Subcutaneous abdominal adipose tissue (tissue), 5 donors: ENCODE results near the gene SETD3.

Source experiments
- H3K27ac ChIP-seq: one replicate; pipeline ENCODE4 v1.7.0; 2013; ENCODE audit warnings: low read depth, mild to moderate bottlenecking, inconsistent platforms, low read length, moderate library complexity
- H3K27me3 ChIP-seq, 5 donors: one replicate each; pipeline ENCODE4 v1.7.0; 2013; ENCODE audit warnings: low read length in 5 of 5, inconsistent platforms in 1 of 5; ENCODE audit not compliant: control insufficient read depth in 5 of 5, insufficient read depth in 4 of 5
- H3K36me3 ChIP-seq, 5 donors: one replicate each; pipeline ENCODE4 v1.7.0; 2013; ENCODE audit warnings: low read length in 5 of 5; ENCODE audit not compliant: control insufficient read depth in 5 of 5, insufficient read depth in 5 of 5
- H3K4me1 ChIP-seq, 5 donors: one replicate each; pipeline ENCODE4 v1.7.0; 2013; ENCODE audit warnings: low read length in 5 of 5, mild to moderate bottlenecking in 3 of 5, moderate library complexity in 1 of 5; ENCODE audit not compliant: control insufficient read depth in 5 of 5, insufficient read depth in 5 of 5
- H3K4me3 ChIP-seq, 5 donors: one replicate each; pipeline ENCODE4 v1.7.0; 2013; ENCODE audit warnings: low read length in 5 of 5, low read depth in 1 of 5
- H3K9ac ChIP-seq, 5 donors: one replicate each; pipeline ENCODE4 v1.7.0; 2013; ENCODE audit warnings: low read length in 5 of 5, mild to moderate bottlenecking in 4 of 5, moderate library complexity in 3 of 5
- H3K9me3 ChIP-seq, 5 donors: one replicate each; pipeline ENCODE4 v1.7.0; 2013; ENCODE audit warnings: low read length in 5 of 5; ENCODE audit not compliant: control insufficient read depth in 5 of 5
- donor health status: healthy.
- donor health status: healthy.
- donor health status: healthy.
- donor health status: healthy.
- donor health status: healthy.

Gene SETD3

DNA sequence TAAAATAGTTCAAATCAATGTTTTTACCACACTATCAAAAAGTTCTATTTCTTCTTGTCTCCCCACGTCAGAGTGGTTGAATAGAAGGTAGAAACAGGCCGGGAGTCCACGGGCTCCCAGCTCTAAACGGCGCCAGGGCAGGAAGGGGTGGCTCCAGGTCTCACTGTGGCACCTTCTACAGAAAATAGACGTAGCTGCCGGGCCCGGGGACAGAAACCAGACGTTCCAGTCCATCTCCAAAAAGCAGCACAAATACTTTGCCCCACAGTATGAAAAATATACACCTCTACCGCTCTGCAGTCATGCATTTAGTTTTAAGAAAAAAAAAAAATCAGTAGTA is 31.4 kb upstream of the SETD3 start:
- no peaks in the 10 kb centered on the region for H3K9me3 ChIP-seq
- no peak overlapping the region for H3K4me3 ChIP-seq
- peaks cover 0 to 12% (median 11%) of the 10 kb centered on the region in 5 donors for H3K4me1 ChIP-seq
- no peak overlapping the region for H3K9ac ChIP-seq
- H3K27me3 ChIP-seq, result no peaks in the 10 kb centered on the region
- peaks cover 2 to 70% (median 47%) of the 10 kb centered on the region in 5 donors for H3K36me3 ChIP-seq
- H3K27ac ChIP-seq, result no peak overlapping the region

DNA sequence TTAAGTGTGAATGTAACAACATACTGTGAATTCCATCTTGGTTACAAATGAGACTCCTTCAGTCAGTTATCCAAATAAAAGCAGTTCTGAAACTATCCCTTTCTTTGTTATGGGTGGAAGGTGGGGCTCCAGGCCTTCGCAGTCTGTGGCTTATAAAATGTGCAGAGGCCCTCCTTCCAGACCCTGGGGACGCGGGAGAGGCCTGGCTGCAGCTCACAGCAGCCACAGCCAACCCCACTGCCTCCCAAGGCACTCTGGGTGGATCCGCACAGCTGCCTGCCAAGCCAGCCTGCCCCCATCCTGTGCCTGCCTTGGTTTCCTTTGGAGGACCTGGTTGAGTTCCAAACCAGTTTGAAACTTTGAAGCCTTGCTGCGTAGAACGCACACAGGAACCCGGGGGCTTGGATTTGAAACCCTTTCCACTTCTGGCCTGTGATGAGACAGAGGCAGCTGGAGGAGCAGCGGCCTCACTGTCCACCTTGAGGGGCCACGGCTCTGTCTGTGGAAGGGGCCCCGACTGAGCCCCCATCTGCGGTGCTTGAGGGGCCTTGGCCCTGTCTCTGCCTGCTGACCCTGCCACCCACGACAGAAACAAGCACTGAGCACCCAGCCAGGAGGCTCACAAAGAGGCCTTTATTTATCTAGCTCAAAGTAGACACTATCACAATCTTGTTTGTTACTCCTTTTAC is 30.9 kb upstream of the SETD3 start:
- H3K4me1 ChIP-seq, result peaks cover 0 to 12% (median 11%) of the 10 kb centered on the region in 5 donors
- no peak overlapping the region for H3K4me3 ChIP-seq
- H3K27ac ChIP-seq, result no peak overlapping the region
- H3K9ac ChIP-seq, result no peak overlapping the region
- no peaks in the 10 kb centered on the region for H3K27me3 ChIP-seq
- H3K36me3 ChIP-seq, result peaks cover 2 to 75% (median 53%) of the 10 kb centered on the region in 5 donors
- H3K9me3 ChIP-seq, result no peaks in the 10 kb centered on the region

DNA sequence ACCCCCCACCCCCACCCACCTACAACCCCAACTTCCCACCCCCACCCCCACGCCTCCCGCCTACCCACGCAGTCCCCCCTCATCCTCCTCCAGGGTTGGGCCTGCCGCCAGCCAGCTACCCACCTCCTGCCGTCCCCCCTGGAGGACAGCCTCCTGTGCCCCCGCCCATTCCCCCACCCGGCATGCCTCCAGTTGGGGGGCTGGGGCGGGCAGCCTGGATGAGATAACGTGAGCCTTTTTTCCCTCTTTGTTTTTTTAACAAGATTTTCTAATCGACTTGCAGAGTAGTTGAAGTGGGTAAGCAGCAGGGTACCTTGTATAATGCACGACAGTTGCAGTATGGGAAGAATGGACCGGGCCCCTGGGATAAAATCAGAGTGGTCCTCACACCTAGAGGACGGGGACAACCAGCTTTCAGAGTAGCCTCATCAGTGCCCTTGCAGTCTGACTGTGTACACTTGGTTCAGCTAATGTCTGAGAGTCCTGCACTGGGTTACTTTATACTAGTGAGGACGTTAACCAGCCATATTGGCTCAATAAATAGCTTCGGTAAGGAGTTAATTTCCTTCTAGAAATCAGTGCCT is 30.0 kb upstream of the SETD3 start:
- peaks cover 2 to 84% (median 62%) of the 10 kb centered on the region in 5 donors for H3K36me3 ChIP-seq
- no peaks in the 10 kb centered on the region for H3K27me3 ChIP-seq
- H3K27ac ChIP-seq, result no peak overlapping the region
- H3K4me3 ChIP-seq, result no peak overlapping the region
- H3K4me1 ChIP-seq, result peaks cover 0 to 12% (median 11%) of the 10 kb centered on the region in 5 donors
- H3K9ac ChIP-seq, result no peak overlapping the region
- no peaks in the 10 kb centered on the region for H3K9me3 ChIP-seq

DNA sequence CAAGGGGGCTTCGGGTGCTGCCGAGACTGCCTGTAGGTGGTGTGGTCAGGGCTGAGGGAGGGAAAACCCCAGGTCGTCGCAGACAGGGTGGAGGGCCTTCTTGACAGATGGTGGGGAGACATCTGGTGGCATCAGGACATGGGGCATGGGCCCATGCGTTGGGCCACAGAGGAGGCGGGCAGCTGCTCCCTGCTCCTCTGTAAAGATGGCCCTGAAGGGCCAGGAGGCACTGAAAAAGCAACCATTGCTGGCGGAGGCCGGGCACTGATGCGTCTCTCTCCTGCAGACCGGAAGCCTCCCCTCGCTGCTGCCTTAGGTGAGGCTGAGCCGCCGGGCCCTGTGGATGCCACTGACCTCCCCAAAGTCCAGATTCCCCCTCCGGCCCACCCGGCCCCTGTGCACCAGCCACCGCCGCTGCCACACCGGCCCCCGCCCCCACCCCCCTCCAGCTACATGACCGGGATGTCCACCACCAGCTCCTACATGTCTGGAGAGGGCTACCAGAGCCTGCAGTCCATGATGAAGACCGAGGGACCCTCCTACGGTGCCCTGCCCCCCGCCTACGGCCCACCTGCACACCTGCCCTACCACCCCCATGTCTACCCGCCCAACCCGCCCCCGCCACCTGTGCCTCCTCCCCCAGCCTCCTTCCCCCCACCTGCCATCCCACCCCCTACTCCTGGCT is 29.4 kb upstream of the SETD3 start:
- peaks cover 0 to 12% (median 11%) of the 10 kb centered on the region in 5 donors for H3K4me1 ChIP-seq
- H3K4me3 ChIP-seq, result no peak overlapping the region
- H3K9ac ChIP-seq, result no peak overlapping the region
- no peak overlapping the region for H3K27ac ChIP-seq
- no peaks in the 10 kb centered on the region for H3K9me3 ChIP-seq
- H3K36me3 ChIP-seq, result peaks cover 3 to 87% (median 68%) of the 10 kb centered on the region in 5 donors
- H3K27me3 ChIP-seq, result no peaks in the 10 kb centered on the region

DNA sequence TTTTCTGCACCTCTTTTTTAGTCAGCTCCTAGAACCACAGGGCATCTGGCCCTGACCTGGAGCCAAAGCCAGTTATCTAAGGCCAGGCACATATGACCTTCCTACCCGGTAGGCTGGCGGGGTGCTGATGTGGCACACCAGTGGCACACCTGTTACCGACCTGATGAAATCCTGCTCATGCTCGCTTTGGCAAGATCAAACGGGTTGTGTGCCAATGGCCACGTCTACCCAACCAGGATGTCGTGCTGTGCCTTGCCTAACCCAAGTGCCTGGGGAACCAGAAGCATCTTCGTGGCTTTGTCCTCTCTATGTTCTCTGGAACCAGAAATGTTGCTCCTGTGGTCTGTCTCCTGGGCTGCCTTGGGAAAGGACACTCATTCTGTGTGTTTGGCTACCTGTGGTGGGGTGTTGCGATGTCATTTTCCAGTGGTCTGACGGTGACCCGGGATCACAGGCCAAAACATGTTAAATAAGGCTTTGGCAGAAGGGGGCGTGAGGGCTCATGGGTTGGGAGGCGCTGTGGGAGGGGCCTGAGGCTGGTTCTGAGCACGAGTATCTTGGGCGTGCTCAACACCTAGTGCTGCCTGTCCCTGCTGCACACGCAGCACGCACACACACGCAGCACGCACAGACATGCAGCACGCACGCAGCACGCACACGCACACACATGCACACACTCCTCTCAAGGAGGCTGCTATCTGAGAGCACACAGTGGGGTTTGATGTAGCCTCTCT is 28.4 kb upstream of the SETD3 start:
- peaks cover 0 to 12% (median 11%) of the 10 kb centered on the region in 5 donors for H3K4me1 ChIP-seq
- peaks cover 7 to 88% (median 73%) of the 10 kb centered on the region in 5 donors for H3K36me3 ChIP-seq
- no peaks in the 10 kb centered on the region for H3K9me3 ChIP-seq
- no peak overlapping the region for H3K4me3 ChIP-seq
- no peak overlapping the region for H3K9ac ChIP-seq
- no peaks in the 10 kb centered on the region for H3K27me3 ChIP-seq
- no peak overlapping the region for H3K27ac ChIP-seq

DNA sequence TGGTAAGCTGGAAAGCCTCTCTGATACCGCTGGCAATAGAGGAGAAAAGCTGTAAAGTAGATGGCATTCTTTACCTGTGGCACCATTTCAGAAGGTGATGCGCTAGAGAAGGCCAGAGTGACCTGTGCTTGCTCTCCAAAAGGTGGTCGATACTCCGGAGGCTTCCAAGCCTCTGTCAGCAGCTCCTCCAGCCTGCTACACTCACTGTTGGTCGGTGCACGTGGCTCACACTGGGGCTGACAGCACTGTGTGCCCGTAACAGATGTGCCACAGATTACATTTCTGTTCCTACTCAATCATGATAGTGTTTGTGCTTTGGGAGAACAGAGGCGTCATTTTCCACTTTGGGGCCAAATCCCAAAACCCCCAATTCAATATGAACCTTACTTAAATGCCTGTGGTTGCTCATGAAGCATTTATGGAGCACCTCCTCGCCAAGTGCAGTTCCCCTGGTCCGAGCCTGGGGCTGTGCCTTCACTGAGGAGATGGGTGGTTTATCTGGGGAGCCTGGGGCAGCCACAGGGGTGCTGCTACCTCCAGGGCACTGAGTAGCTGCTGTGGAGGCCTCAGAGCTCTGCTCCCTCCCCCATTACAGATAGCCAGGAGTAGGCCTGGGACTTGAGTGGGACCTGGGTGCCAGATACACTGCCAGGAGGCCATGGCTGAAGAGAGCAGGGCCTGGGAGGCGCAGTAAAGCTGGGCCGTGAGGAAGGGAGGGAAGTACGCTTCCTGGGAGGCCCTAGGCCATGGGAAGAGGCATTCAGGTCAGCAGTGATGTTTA is 27.4 kb upstream of the SETD3 start:
- Histone ChIP-seq H3K27ac (no peak overlapping the region), H3K4me3 (no peak overlapping the region), H3K36me3 (peaks cover 12 to 88% (median 75%) of the 10 kb centered on the region in 5 donors), H3K27me3 (no peaks in the 10 kb centered on the region), H3K9me3 (no peaks in the 10 kb centered on the region), H3K4me1 (peaks cover 0 to 12% (median 11%) of the 10 kb centered on the region in 5 donors), H3K9ac (no peak overlapping the region)

DNA sequence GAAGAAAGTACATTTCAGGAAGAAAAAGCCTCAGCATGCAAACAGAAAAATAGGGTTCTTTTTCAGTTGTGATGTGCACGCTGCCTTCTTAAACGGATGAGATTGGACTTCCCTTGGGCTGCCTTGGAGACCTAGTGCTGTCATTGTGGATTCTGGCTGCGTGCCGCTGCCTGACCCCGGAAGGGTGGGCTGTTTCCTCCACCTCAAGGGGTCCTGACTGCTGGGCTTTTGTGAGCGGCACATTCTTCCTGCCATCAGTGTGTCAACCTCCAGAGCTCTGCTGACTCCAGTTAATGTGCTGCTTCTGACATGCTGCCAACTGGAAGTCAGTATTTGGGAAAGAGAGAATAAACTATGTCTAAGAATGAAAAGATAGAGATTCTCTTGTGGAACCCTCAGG is 25.6 kb upstream of the SETD3 start:
- H3K27ac ChIP-seq, result no peak overlapping the region
- H3K4me1 ChIP-seq, result peaks cover 0 to 8% (median 6%) of the 10 kb centered on the region in 5 donors
- no peak overlapping the region for H3K9ac ChIP-seq
- H3K27me3 ChIP-seq, result no peaks in the 10 kb centered on the region
- peaks cover 20 to 93% (median 88%) of the 10 kb centered on the region in 5 donors for H3K36me3 ChIP-seq
- no peak overlapping the region for H3K4me3 ChIP-seq
- no peaks in the 10 kb centered on the region for H3K9me3 ChIP-seq

DNA sequence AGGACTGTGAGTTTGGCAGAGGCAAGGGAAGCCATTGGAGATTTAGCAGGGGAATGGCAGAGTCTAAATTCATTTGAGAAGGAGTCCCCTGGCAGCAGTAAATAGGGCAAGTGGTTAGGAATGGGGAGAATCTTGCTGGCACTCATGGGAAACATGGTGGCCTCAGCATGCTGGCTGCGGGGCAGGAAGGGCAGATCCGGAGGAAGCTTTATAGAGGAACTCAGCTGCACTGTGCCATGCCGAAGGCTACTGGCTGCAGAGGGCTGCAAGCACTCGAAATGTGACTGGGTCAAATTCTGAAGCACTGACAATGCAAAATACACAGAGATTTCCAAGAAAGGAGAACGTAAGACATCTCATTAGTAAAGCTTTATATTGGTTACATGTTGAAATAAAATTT is 24.4 kb upstream of the SETD3 start:
- Histone ChIP-seq H3K27me3 (no peaks in the 10 kb centered on the region), H3K9me3 (no peaks in the 10 kb centered on the region), H3K36me3 (peaks cover 26 to 97% (median 92%) of the 10 kb centered on the region in 5 donors), H3K4me1 (no peaks in the 10 kb centered on the region), H3K27ac (no peak overlapping the region), H3K9ac (no peak overlapping the region), H3K4me3 (no peak overlapping the region)

DNA sequence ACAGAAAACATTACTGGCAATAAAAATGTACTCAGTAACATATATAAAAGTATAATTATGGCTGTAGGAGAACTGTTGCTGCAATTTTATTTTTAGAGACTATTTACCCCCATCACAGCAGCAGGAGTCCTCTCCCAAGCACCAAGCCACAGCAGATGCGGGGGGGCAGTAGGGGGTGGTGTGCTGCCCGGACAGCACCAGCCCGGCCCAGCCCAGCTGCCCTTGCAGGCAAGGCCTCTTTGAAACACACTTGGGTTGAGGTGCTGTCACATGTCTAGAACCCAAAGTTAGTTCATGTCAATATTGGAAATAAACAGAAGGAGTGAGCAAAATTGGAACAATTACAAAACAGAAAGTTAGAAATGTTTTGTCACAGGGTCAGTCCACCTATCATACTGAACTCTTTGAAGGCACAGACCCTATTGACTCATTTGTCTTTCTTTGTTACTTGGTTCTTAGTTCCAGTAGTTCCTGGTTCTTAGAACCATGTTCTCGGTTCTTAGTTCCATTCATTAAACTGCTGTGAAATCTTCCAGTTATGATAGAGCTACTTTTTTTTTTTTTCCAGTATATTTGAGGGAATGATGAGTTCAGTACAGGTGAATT is 23.3 kb upstream of the SETD3 start:
- H3K27me3 ChIP-seq, result no peaks in the 10 kb centered on the region
- no peak overlapping the region for H3K4me3 ChIP-seq
- no peaks in the 10 kb centered on the region for H3K9me3 ChIP-seq
- no peak overlapping the region for H3K27ac ChIP-seq
- H3K36me3 ChIP-seq, result peaks cover 26 to 92% (median 85%) of the 10 kb centered on the region in 5 donors
- no peak overlapping the region for H3K9ac ChIP-seq
- no peaks in the 10 kb centered on the region for H3K4me1 ChIP-seq
